OCI-LY7 (cell line): Measurements from ENCODE around the gene LGSN. TPM values are rescaled to one million over a fixed set of nuclear protein-coding genes. Genes with fewer than 3 reads are reported as not detected.
"Not testable (repeated sequence)": the region's sequence is repeated elsewhere in the genome, so short reads cannot be mapped to it uniquely, and the experiment has no call there.

ENCODE experiments used
- BruUV-seq: library from RNA; stranded (reverse); fragments of 400-500 nt; replicated peaks from 2 replicates; lab custom pipeline; 2021; lab: Mats Ljungman, UMichigan
- CTCF ChIA-PET: fragments of 300-600 bp; sonication (Branson Sonifier 250); formaldehyde crosslinking; loops from one replicate; lab custom pipeline; 2022; ENCODE audit warnings: antibody characterized with exemption; ENCODE audit not compliant: unreplicated experiment; lab: Charles Lee
- POLR2A ChIA-PET: fragments of 300-600 bp; sonication (Branson Sonifier 250); formaldehyde crosslinking; loops from one replicate; lab custom pipeline; 2022; ENCODE audit warnings: antibody characterized with exemption; lab: Charles Lee
- DNase-seq: peaks from one replicate; pipeline ENCODE4 v3.0.0-alpha.2; 2015; ENCODE audit warnings: low spot score
- H2AFZ ChIP-seq: fragments of 200-600 bp; sonication (generic), shearing (Covaris generic); 2 replicates; pipeline ENCODE4 v1.6.1; 2014; ENCODE audit warnings: mild to moderate bottlenecking, antibody characterized with exemption, low read length, moderate library complexity
- H3K27ac ChIP-seq: fragments of 200-600 bp; sonication (generic); 2 replicates; pipeline ENCODE4 v1.5.1; 2014; ENCODE audit warnings: mixed run types, low read depth, mild to moderate bottlenecking, moderate library complexity, low read length, inconsistent platforms; ENCODE audit not compliant: poor library complexity, severe bottlenecking
- H3K36me3 ChIP-seq: fragments of 200-600 bp; sonication (generic); 2 replicates; pipeline ENCODE4 v1.6.1; 2014; ENCODE audit warnings: mild to moderate bottlenecking, antibody characterized with exemption, low read length, moderate library complexity, mixed read lengths; ENCODE audit not compliant: insufficient read depth
- H3K4me1 ChIP-seq: fragments of 200-600 bp; sonication (generic); 2 replicates; pipeline ENCODE4 v1.5.1; 2014; ENCODE audit warnings: mild to moderate bottlenecking, low read length; ENCODE audit not compliant: insufficient read depth, poor library complexity, severe bottlenecking
- H3K4me2 ChIP-seq: fragments of 200-600 bp; sonication (generic); 2 replicates; pipeline ENCODE4 v1.6.1; 2014; ENCODE audit warnings: mild to moderate bottlenecking, low read length
- H3K4me3 ChIP-seq: fragments of 200-600 bp; sonication (generic); 2 replicates; pipeline ENCODE4 v1.5.1; 2014; ENCODE audit warnings: mild to moderate bottlenecking, low read depth, low read length; ENCODE audit not compliant: poor library complexity, severe bottlenecking
- H3K79me2 ChIP-seq: fragments of 200-600 bp; sonication (generic); 2 replicates; pipeline ENCODE4 v1.6.1; 2016; ENCODE audit warnings: low read depth, mild to moderate bottlenecking, low read length, moderate library complexity, mixed read lengths; ENCODE audit not compliant: insufficient read depth
- H3K9me2 ChIP-seq: fragments of 200-600 bp; sonication (generic); 2 replicates; pipeline ENCODE4 v1.6.1; 2016; ENCODE audit warnings: mild to moderate bottlenecking, low read length, mixed read lengths; ENCODE audit not compliant: insufficient read depth
- H3K9me3 ChIP-seq: fragments of 200-600 bp; sonication (generic); 2 replicates; pipeline ENCODE4 v1.6.1; 2014; ENCODE audit warnings: mild to moderate bottlenecking, mixed run types, low read length, mixed read lengths
- H4K20me1 ChIP-seq: fragments of 200-600 bp; sonication (generic); 2 replicates; pipeline ENCODE4 v1.6.1; 2014; ENCODE audit warnings: mild to moderate bottlenecking, antibody characterized with exemption, low read length, moderate library complexity, mixed read lengths; ENCODE audit not compliant: insufficient read depth
- EZH2phosphoT487 ChIP-seq: fragments of 200-600 bp; sonication (generic); IDR thresholded peaks from 2 replicates; pipeline ENCODE4 v1.6.1; 2018; ENCODE audit warnings: low read depth, borderline replicate concordance, mild to moderate bottlenecking, mixed run types, antibody characterized with exemption, low read length, moderate library complexity, mixed read lengths
- intact Hi-C: fragments of 100-400 bp; cut with micrococcal nuclease; formaldehyde crosslinking; loops from one replicate; pipeline ENCODE4 v1.10.0; 2022; ENCODE audit not compliant: unreplicated experiment
- total RNA-seq, 2 experiments: library from RNA; depleted of rRNA in 1 of 2; stranded (reverse); fragments of >200 nt in 1 of 2; shearing (Covaris generic) in 1 of 2; gene quantifications; 2 replicates each; pipeline ENCODE4 v1.2.3, GENCODE V29; 2014 to 2022

LGSN gene
- total RNA-seq, 2 experiments from 2014 or later, result 0.25 to 0.76 TPM

DNA sequence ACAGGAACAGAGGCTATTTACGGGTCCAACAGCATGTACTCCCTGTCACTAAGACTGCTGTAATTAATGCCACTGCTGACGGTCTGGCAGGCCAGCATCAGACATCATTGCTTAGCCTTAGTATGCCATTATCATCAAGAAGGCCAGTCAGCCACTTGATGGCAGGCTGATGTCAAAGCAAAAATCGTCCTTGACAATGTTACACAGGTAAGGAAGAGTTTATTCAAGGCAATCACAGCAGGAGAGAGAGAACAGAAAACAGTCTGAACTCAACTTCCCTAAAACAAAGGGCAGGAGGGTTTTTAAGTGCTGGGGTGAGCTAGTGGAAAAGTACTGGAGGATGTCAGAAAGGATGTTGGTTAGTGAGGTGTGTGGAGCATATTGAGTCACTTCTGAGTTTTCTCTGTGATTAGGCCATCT lies 83.4 kb downstream of the LGSN start:
- H4K20me1 ChIP-seq, result no peaks in the 10 kb centered on the region
- no peaks in the 10 kb centered on the region for H3K79me2 ChIP-seq
- H3K9me3 ChIP-seq, result no peaks in the 10 kb centered on the region
- DNase-seq, result no peak
- ChIA-PET CTCF (no interaction called here), POLR2A (no interaction called here)
- no peaks in the 10 kb centered on the region for H3K9me2 ChIP-seq
- intact Hi-C loops, result no loop called here
- TF ChIP-seq EZH2phosphoT487, result no peak
- H3K27ac ChIP-seq, result no peak overlapping the region
- H3K4me2 ChIP-seq, result no peak overlapping the region
- H3K4me1 ChIP-seq, result no peaks in the 10 kb centered on the region
- no peaks in the 10 kb centered on the region for H3K36me3 ChIP-seq
- no TSS peak for BruUV-seq
- H2AFZ ChIP-seq, result no peak overlapping the region
- no peak overlapping the region for H3K4me3 ChIP-seq

DNA sequence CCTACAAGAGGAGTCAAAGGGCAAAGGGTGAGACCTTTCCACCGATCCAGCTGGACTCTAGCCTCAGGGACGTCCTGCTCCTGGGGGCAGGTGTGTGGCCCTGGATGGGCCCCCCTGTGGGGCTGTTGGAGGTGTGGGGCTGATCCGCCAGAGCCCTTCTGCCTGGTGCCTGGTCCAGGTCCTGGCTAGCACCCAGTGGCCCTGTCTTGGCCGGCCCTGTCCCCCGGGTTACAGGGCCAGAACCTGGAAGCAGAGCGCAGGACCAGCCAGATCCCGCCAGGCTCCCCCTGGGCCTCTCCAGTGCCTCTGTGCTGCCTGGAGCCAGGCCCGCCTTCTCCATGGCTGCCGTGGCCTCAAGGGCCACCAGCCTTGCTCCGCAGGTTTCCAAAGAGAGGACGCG lies 89.3 kb downstream of the LGSN start:
- intact Hi-C loops, DNase-seq, H3K9me2 ChIP-seq, POLR2A ChIA-PET, CTCF ChIA-PET, H3K4me1 ChIP-seq, H3K36me3 ChIP-seq, H2AFZ ChIP-seq, H3K4me3 ChIP-seq, H3K9me3 ChIP-seq, H3K27ac ChIP-seq, H3K4me2 ChIP-seq, H3K79me2 ChIP-seq, H4K20me1 ChIP-seq, BruUV-seq: not testable (repeated sequence)

DNA sequence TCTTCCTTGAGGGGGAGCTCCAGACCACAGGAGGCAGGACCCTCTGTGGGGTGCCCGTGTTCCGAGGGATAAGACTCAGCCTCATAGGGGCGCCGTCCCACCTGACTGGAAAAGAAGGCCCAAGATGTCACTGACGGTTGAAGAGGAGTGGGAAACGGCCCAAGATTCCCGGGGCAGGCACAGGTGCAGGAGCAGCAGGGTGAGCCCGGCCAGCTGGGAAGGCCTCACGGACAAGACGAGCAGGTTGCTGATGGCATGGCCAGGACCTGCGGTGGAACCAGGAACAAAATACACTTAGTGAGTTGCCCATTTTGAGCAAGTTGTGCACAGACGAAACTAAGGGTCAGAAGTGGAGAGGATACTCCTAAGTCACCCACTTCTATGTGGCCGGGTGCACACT lies 89.8 kb downstream of the LGSN start:
- H3K27ac ChIP-seq, DNase-seq, H3K9me3 ChIP-seq, intact Hi-C loops, H3K36me3 ChIP-seq, H3K9me2 ChIP-seq, H4K20me1 ChIP-seq, H2AFZ ChIP-seq, H3K4me3 ChIP-seq, BruUV-seq, H3K4me2 ChIP-seq, H3K4me1 ChIP-seq, CTCF ChIA-PET, POLR2A ChIA-PET, H3K79me2 ChIP-seq: not testable (repeated sequence)

DNA sequence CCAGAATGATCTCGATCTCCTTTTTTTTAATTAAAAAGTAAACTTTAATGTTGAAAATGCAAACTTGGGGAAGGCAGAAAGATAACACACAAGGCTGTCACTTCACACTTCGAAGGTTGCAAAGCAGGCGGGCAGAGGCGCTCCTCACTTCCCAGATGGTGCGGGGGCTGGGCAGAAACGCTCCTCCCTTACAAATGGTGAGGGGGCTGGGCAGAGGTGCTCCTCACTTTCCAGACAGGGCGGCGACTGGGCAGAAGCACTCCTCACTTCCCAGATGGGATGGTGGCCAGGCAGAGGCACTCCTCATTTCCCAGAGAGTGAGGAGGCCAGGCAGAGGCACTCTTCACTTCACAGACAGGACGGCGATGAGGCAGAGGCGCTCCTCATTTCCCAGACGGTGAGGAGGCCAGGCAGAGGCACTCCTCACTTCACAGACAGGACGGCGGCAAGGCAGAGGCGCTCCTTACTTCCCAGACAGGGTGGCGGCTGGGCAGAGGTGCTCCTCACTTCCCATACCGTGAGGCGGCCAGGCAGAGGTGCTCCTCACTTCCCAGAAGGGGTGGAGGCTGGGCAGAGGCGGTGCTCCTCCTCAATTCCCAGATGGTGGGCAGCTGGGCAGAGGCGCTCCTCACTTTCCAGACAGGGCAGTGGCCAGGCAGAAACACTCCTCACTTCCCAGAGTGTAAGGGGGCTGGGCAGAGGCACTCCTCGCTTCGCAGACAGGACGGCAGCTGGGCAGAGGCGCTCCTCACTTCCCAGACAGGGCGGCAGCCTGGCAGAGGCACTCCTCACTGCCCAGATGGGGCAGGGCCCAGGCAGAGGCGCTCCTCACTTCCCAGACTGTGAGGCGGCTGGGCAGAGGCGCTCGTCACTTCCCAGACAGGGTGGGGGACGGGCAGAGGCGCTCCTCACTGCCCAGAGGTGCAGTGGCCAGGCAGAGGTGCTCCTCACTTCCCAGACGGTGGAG lies 91.6 kb downstream of the LGSN start:
- POLR2A ChIA-PET, H3K27ac ChIP-seq, H4K20me1 ChIP-seq, BruUV-seq, DNase-seq, H3K36me3 ChIP-seq, H3K4me3 ChIP-seq, H3K4me1 ChIP-seq, H2AFZ ChIP-seq, H3K4me2 ChIP-seq, H3K9me2 ChIP-seq, H3K79me2 ChIP-seq, intact Hi-C loops, H3K9me3 ChIP-seq, CTCF ChIA-PET: not testable (repeated sequence)

DNA sequence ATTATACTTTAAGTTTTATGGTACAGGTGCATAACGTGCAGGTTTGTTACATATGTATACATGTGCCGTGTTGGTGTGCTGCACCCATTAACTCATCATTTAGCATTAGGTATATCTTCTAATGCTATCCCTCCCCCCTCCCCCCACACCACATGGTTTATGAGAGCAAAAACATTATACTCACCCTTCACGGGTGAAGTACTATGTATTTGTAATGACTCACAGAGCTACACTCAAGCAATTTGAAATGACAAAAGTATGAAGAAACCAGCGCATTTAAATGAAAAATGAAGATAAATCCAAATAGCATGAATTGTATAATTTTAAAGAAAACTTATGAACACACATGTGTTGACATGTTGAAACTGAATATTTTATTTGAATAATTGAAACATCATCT lies 93.8 kb downstream of the LGSN start:
- H3K4me1 ChIP-seq, H3K9me3 ChIP-seq, H3K36me3 ChIP-seq, H2AFZ ChIP-seq, H4K20me1 ChIP-seq, CTCF ChIA-PET, H3K27ac ChIP-seq, H3K4me2 ChIP-seq, intact Hi-C loops, H3K79me2 ChIP-seq, H3K4me3 ChIP-seq, BruUV-seq, H3K9me2 ChIP-seq, POLR2A ChIA-PET, DNase-seq: not testable (repeated sequence)
